ENCODE results near the gene ADCY4. TPM values are rescaled to one million over a fixed set of nuclear protein-coding genes. Genes with fewer than 3 reads are reported as not detected.

Gene ADCY4
- total and polyA plus RNA-seq, 10 of the 15 experiments (the other 5 are each of a cell fraction or from before 2014, with no cell fraction given) = 0.05 to 0.87 (median 0.21) TPM; not detected in 1

DNA sequence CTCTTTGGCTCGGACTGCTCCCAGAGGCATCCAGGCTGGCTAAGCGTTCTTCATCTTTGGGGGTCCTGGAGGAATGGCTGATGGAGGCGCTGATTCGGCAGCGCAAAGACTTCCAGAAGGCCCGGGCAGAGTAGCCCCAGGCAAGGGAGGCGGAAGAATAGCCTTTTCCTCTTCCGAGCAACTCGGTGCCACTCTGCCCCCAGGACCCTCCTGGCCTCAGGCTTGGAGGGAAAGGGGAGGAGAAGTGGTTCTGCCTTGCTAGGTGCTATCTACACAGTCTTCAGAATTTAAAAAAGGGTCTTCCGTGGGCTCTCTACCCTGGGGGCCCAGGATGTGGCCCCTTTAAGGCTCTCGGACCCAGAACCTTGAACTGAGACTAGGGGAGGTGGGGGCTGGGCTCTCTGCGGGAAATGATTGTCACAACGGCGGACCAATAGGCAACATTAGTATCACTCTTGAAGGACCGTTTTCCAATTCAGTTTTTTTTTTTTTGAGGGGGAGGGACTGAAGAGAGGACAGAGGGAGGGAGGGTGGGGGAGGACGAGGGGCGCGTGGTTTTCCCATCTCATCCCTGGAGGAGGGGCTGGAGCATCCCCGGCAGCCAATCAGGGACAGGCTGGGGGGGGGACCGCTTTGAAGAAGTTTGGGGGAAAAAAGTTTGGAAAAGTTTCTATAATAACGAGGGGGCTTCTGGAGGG is 32.8 kb upstream of the ADCY4 start, which contains the start of gene NFATC4 (continued):
- TF ChIP-seq, protein P1, sequence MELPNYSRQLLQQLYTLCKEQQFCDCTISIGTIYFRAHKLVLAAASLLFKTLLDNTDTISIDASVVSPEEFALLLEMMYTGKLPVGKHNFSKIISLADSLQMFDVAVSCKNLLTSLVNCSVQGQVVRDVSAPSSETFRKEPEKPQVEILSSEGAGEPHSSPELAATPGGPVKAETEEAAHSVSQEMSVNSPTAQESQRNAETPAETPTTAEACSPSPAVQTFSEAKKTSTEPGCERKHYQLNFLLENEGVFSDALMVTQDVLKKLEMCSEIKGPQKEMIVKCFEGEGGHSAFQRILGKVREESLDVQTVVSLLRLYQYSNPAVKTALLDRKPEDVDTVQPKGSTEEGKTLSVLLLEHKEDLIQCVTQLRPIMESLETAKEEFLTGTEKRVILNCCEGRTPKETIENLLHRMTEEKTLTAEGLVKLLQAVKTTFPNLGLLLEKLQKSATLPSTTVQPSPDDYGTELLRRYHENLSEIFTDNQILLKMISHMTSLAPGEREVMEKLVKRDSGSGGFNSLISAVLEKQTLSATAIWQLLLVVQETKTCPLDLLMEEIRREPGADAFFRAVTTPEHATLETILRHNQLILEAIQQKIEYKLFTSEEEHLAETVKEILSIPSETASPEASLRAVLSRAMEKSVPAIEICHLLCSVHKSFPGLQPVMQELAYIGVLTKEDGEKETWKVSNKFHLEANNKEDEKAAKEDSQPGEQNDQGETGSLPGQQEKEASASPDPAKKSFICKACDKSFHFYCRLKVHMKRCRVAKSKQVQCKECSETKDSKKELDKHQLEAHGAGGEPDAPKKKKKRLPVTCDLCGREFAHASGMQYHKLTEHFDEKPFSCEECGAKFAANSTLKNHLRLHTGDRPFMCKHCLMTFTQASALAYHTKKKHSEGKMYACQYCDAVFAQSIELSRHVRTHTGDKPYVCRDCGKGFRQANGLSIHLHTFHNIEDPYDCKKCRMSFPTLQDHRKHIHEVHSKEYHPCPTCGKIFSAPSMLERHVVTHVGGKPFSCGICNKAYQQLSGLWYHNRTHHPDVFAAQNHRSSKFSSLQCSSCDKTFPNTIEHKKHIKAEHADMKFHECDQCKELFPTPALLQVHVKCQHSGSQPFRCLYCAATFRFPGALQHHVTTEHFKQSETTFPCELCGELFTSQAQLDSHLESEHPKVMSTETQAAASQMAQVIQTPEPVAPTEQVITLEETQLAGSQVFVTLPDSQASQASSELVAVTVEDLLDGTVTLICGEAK (IDR thresholded peaks at IDR 0.05; ENCODE audit: borderline replicate concordance) = no peak
- no peak for TF ChIP-seq TCF7 (IDR thresholded peaks at IDR 0.05; ENCODE audit: borderline replicate concordance)
- TF ChIP-seq ELK1 (IDR thresholded peaks at IDR 0.05; ENCODE audit: low read depth, low read length) = no peak
- no peak for TF ChIP-seq SIN3A (IDR thresholded peaks at IDR 0.05; ENCODE audit: low read depth, low read length)
- no peak for TF ChIP-seq CHD4 (IDR thresholded peaks at IDR 0.05)
- no peak for TF ChIP-seq CEBPZ (IDR thresholded peaks at IDR 0.05; ENCODE audit: low read depth, low read length)
- TF ChIP-seq, protein P2, sequence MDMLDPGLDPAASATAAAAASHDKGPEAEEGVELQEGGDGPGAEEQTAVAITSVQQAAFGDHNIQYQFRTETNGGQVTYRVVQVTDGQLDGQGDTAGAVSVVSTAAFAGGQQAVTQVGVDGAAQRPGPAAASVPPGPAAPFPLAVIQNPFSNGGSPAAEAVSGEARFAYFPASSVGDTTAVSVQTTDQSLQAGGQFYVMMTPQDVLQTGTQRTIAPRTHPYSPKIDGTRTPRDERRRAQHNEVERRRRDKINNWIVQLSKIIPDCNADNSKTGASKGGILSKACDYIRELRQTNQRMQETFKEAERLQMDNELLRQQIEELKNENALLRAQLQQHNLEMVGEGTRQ (IDR thresholded peaks at IDR 0.05; ENCODE audit: borderline replicate concordance, low read depth, low read length) = no peak
- peak; percentile 88 for TF ChIP-seq CHD2 (IDR thresholded peaks at IDR 0.05; ENCODE audit: borderline replicate concordance, low read depth, low read length)
- no peak for TF ChIP-seq NRF1 (conservative IDR thresholded peaks at IDR 0.05; ENCODE audit: low read depth, low read length)
- no peak for TF ChIP-seq POLR2AphosphoS2 (IDR thresholded peaks at IDR 0.05; ENCODE audit: low read depth, low read length)
- TF ChIP-seq, protein P3, sequence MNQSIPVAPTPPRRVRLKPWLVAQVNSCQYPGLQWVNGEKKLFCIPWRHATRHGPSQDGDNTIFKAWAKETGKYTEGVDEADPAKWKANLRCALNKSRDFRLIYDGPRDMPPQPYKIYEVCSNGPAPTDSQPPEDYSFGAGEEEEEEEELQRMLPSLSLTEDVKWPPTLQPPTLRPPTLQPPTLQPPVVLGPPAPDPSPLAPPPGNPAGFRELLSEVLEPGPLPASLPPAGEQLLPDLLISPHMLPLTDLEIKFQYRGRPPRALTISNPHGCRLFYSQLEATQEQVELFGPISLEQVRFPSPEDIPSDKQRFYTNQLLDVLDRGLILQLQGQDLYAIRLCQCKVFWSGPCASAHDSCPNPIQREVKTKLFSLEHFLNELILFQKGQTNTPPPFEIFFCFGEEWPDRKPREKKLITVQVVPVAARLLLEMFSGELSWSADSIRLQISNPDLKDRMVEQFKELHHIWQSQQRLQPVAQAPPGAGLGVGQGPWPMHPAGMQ (IDR thresholded peaks at IDR 0.05; ENCODE audit: borderline replicate concordance) = no peak
- TF ChIP-seq, protein P4, sequence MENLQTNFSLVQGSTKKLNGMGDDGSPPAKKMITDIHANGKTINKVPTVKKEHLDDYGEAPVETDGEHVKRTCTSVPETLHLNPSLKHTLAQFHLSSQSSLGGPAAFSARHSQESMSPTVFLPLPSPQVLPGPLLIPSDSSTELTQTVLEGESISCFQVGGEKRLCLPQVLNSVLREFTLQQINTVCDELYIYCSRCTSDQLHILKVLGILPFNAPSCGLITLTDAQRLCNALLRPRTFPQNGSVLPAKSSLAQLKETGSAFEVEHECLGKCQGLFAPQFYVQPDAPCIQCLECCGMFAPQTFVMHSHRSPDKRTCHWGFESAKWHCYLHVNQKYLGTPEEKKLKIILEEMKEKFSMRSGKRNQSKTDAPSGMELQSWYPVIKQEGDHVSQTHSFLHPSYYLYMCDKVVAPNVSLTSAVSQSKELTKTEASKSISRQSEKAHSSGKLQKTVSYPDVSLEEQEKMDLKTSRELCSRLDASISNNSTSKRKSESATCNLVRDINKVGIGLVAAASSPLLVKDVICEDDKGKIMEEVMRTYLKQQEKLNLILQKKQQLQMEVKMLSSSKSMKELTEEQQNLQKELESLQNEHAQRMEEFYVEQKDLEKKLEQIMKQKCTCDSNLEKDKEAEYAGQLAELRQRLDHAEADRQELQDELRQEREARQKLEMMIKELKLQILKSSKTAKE (IDR thresholded peaks at IDR 0.05; ENCODE audit: low read depth, poor library complexity, severe bottlenecking) = no peak
